Measurements from ENCODE around the gene ARHGAP6. TPM values are rescaled to one million over a fixed set of nuclear protein-coding genes. Genes with fewer than 3 reads are reported as not detected.

The ARHGAP6 gene
- total RNA-seq, 1 experiment from 2014 or later: not detected

GRCh38 chrX:11331788-11332187 is 333.9 kb downstream of the ARHGAP6 start:
- ChIA-PET CTCF (interaction anchor here (0.6 to 1.0 kb wide), 3 partner anchors 53 to 200 kb away, joined by 3 to 4 read pairs (median 3); no protein-coding TSS in a partner anchor), POLR2A (no interaction called here)
- H3K27ac Mint-ChIP-seq (ENCODE audit: low read depth, unreplicated experiment): no peak overlapping the region

GRCh38 chrX:11329021-11329420 is 336.7 kb downstream of the ARHGAP6 start:
- peaks cover 5% of the 10 kb centered on the region for H3K4me1 Mint-ChIP-seq (ENCODE audit: insufficient read depth, unreplicated experiment)
- intact Hi-C loops (cut with micrococcal nuclease): no loop called here
- no peaks in the 10 kb centered on the region for H3K36me3 Mint-ChIP-seq (ENCODE audit: insufficient read depth, unreplicated experiment)
- POLR2A ChIA-PET: interaction anchor here (0.7 to 1.1 kb wide), 3 partner anchors 13 to 84 kb away, joined by 3 to 4 read pairs (median 3); no protein-coding TSS in a partner anchor
- DNase-seq (ENCODE audit: unreplicated experiment): peak; percentile 41
- no peak overlapping the region for H3K4me3 Mint-ChIP-seq (ENCODE audit: unreplicated experiment)
- H3K27ac Mint-ChIP-seq (ENCODE audit: low read depth, unreplicated experiment): no peak overlapping the region
- peaks cover 11% of the 10 kb centered on the region for H3K27me3 Mint-ChIP-seq (ENCODE audit: insufficient read depth, unreplicated experiment)
- H3K9me3 Mint-ChIP-seq (ENCODE audit: unreplicated experiment): no peaks in the 10 kb centered on the region
- CTCF ChIA-PET: interaction anchor here (0.5 to 1.3 kb wide), 5 partner anchors 11 to 321 kb away, joined by 3 to 4 read pairs (median 4); no protein-coding TSS in a partner anchor
- no TSS peak for BruUV-seq (replicated peaks)
- no peak for TF ChIP-seq CTCF (IDR thresholded peaks at IDR 0.05; ENCODE audit: unreplicated experiment)

More at GRCh38 chrX:11331788-11332187, 333.9 kb downstream of the ARHGAP6 start:
- BruUV-seq (replicated peaks): no TSS peak
- no peak for DNase-seq (ENCODE audit: unreplicated experiment)
- intact Hi-C loops (cut with micrococcal nuclease): no loop called here
- Mint-ChIP-seq H3K27me3 (ENCODE audit: insufficient read depth, unreplicated experiment) (peaks cover 11% of the 10 kb centered on the region), H3K4me1 (ENCODE audit: insufficient read depth, unreplicated experiment) (peaks cover 5% of the 10 kb centered on the region), H3K36me3 (ENCODE audit: insufficient read depth, unreplicated experiment) (no peaks in the 10 kb centered on the region), H3K9me3 (ENCODE audit: unreplicated experiment) (no peaks in the 10 kb centered on the region), H3K4me3 (ENCODE audit: unreplicated experiment) (no peak overlapping the region)
- TF ChIP-seq CTCF (IDR thresholded peaks at IDR 0.05; ENCODE audit: unreplicated experiment): no peak

GRCh38 chrX:11328134-11328533 is 337.6 kb downstream of the ARHGAP6 start:
- CTCF ChIA-PET: interaction anchor here (1.3 kb wide), 1 partner anchor 53 kb away, joined by 4 read pairs; no protein-coding TSS in a partner anchor
- Mint-ChIP-seq H3K9me3 (ENCODE audit: unreplicated experiment) (no peaks in the 10 kb centered on the region), H3K4me1 (ENCODE audit: insufficient read depth, unreplicated experiment) (peaks cover 5% of the 10 kb centered on the region), H3K27ac (ENCODE audit: low read depth, unreplicated experiment) (no peak overlapping the region), H3K27me3 (ENCODE audit: insufficient read depth, unreplicated experiment) (peaks cover 11% of the 10 kb centered on the region), H3K4me3 (ENCODE audit: unreplicated experiment) (no peak overlapping the region), H3K36me3 (ENCODE audit: insufficient read depth, unreplicated experiment) (no peaks in the 10 kb centered on the region)
- POLR2A ChIA-PET: interaction anchor here (1.1 kb wide), 1 partner anchor 83 kb away, joined by 3 read pairs; no protein-coding TSS in a partner anchor
- TF ChIP-seq CTCF (IDR thresholded peaks at IDR 0.05; ENCODE audit: unreplicated experiment): no peak
- DNase-seq (ENCODE audit: unreplicated experiment): no peak
- BruUV-seq (replicated peaks): no TSS peak
- intact Hi-C loops (cut with micrococcal nuclease): no loop called here

GRCh38 chrX:11321986-11322385 is 343.7 kb downstream of the ARHGAP6 start:
- no peak for DNase-seq (ENCODE audit: unreplicated experiment)
- Mint-ChIP-seq H3K4me1 (ENCODE audit: insufficient read depth, unreplicated experiment) (no peaks in the 10 kb centered on the region), H3K36me3 (ENCODE audit: insufficient read depth, unreplicated experiment) (no peaks in the 10 kb centered on the region), H3K27ac (ENCODE audit: low read depth, unreplicated experiment) (no peak overlapping the region), H3K27me3 (ENCODE audit: insufficient read depth, unreplicated experiment) (peaks cover 13% of the 10 kb centered on the region), H3K4me3 (ENCODE audit: unreplicated experiment) (no peak overlapping the region), H3K9me3 (ENCODE audit: unreplicated experiment) (no peaks in the 10 kb centered on the region)
- TF ChIP-seq CTCF (IDR thresholded peaks at IDR 0.05; ENCODE audit: unreplicated experiment): no peak
- intact Hi-C loops (cut with micrococcal nuclease): no loop called here
- ChIA-PET POLR2A (no interaction called here), CTCF (interaction anchor here (0.6 kb wide), 2 partner anchors 16 to 59 kb away, joined by 3 read pairs; no protein-coding TSS in a partner anchor)
- no TSS peak for BruUV-seq (replicated peaks)

Measured in MCF 10A (cell line).